Smooth muscle cell (in vitro differentiated cells): ENCODE measurements around the gene MGP. TPM values are rescaled to one million over a fixed set of nuclear protein-coding genes. Genes with fewer than 3 reads are reported as not detected.

ENCODE experiments used
- DNase-seq: peaks from one replicate; lab custom pipeline; 2025; ENCODE audit not compliant: unreplicated experiment; lab: John Stamatoyannopoulos, UW
- H2AFZ ChIP-seq: fragments of 200-600 bp; sonication (generic); 2 replicates; pipeline ENCODE4 v1.6.0; 2016; ENCODE audit warnings: antibody characterized with exemption, low read depth, mild to moderate bottlenecking
- H3F3A ChIP-seq: fragments of 200-600 bp; sonication (generic); 2 replicates; pipeline ENCODE4 v1.6.0; 2017; ENCODE audit warnings: antibody characterized with exemption, low read depth
- H3K27ac ChIP-seq: fragments of 200-600 bp; sonication (generic); 2 replicates; pipeline ENCODE4 v1.5.1; 2016; ENCODE audit warnings: low read depth, mild to moderate bottlenecking
- H3K27me3 ChIP-seq: fragments of 200-600 bp; sonication (generic); 2 replicates; pipeline ENCODE4 v1.6.1; 2016; ENCODE audit warnings: low read depth, mild to moderate bottlenecking
- H3K36me3 ChIP-seq: fragments of 200-600 bp; sonication (generic); 2 replicates; pipeline ENCODE4 v1.5.1; 2016; ENCODE audit warnings: low read depth
- H3K4me1 ChIP-seq: fragments of 200-600 bp; sonication (generic); 2 replicates; pipeline ENCODE4 v1.5.1; 2016; ENCODE audit warnings: low read depth
- H3K4me2 ChIP-seq: fragments of 200-600 bp; sonication (generic); 2 replicates; pipeline ENCODE4 v1.6.0; 2016; ENCODE audit warnings: mild to moderate bottlenecking
- H3K4me3 ChIP-seq: fragments of 200-600 bp; sonication (generic); 2 replicates; pipeline ENCODE4 v1.5.1; 2016; ENCODE audit warnings: mild to moderate bottlenecking
- H3K79me2 ChIP-seq: fragments of 200-600 bp; sonication (generic); 2 replicates; pipeline ENCODE4 v1.6.0; 2016; ENCODE audit warnings: low read depth, mild to moderate bottlenecking
- H3K9ac ChIP-seq: fragments of 200-600 bp; sonication (generic); 2 replicates; pipeline ENCODE4 v1.6.0; 2016; ENCODE audit warnings: low read depth
- H3K9me3 ChIP-seq: fragments of 200-600 bp; sonication (generic); replicated peaks from 2 replicates; pipeline ENCODE4 v1.5.1; 2016; ENCODE audit warnings: low read depth
- H4K20me1 ChIP-seq: fragments of 200-600 bp; sonication (generic); 2 replicates; pipeline ENCODE4 v1.6.0; 2016; ENCODE audit warnings: low read depth
- WGBS: methylation state at CpG from one replicate; pipeline ENCODE4 v1.1.7; 2016; ENCODE audit warnings: low lambda C conversion rate; 5-methylcytosine and 5-hydroxymethylcytosine counted together
- polyA plus RNA-seq: library from polyadenylated mRNA; unstranded; fragments of >200 nt; fragmentation: Nextera tagmentation; extraction: Ambion mirVana; gene quantifications from 2 replicates; pipeline ENCODE4 v1.2.1, GENCODE V29; 2016
- total RNA-seq: library from RNA; depleted of rRNA; stranded (reverse); fragments of >200 nt; gene quantifications from 2 replicates; pipeline ENCODE4 v1.2.3, GENCODE V29; 2014
- TF ChIP-seq, protein P1 (sequence below): fragments of 200-600 bp; sonication (generic); IDR thresholded peaks from 2 replicates; pipeline ENCODE4 v1.5.1; 2017; ENCODE audit warnings: borderline replicate concordance, mild to moderate bottlenecking, antibody characterized with exemption; ENCODE audit not compliant: insufficient read depth, poor library complexity, severe bottlenecking

MGP gene
- 173 and 176 TPM in 2 replicates for total RNA-seq
- polyA plus RNA-seq: 626 and 815 TPM in 2 replicates

DNA sequence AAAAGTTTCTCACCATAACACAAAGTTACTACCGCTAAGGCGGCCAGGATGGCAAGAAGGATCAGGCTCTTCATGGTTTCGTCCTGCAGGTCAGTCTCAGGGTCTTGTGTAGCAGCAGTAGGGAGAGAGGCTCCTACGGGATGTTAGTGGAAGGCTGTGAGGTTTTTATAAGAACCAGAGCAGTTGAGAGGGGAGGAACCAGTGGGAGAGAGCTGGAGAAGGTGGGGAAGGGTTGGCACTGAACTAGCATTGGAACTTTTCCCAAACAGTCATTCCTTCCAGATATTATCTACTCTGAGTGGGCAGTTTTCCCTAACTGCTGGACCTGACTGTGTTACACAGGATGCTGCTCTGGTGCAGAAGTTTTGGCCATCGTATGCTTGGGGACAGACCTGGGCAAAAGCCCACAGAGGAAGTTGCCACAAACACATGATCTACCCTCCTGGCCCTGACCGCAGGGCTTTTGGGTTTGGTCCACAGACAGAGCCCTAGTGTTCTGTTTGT lies at the start of gene MGP:
MGP (minus strand) TSS at position 137 of the 504 bp plus-strand sequence; CDS start at position 74, 63 bp downstream.
- Histone ChIP-seq H3K79me2 (no peaks in the 10 kb centered on the region), H3K4me2 (peak within 1 kb of the TSS; percentile 83), H3K36me3 (no peaks in the 10 kb centered on the region), H3K9ac (peak within 1 kb of the TSS; percentile 47), H3K27ac (peak within 1 kb of the TSS; percentile 70), H2AFZ (peak within 1 kb of the TSS; percentile 54), H3K4me3 (peak within 1 kb of the TSS; percentile 47), H3K9me3 (no peaks in the 10 kb centered on the region), H3F3A (peaks cover 10% of the 10 kb centered on the region), H3K4me1 (peaks cover 11% of the 10 kb centered on the region), H3K27me3 (no peaks in the 10 kb centered on the region), H4K20me1 (no peaks in the 10 kb centered on the region)
- 69% methylated on average over 6 of the region's 6 CpGs for WGBS
- TF ChIP-seq, protein P1, sequence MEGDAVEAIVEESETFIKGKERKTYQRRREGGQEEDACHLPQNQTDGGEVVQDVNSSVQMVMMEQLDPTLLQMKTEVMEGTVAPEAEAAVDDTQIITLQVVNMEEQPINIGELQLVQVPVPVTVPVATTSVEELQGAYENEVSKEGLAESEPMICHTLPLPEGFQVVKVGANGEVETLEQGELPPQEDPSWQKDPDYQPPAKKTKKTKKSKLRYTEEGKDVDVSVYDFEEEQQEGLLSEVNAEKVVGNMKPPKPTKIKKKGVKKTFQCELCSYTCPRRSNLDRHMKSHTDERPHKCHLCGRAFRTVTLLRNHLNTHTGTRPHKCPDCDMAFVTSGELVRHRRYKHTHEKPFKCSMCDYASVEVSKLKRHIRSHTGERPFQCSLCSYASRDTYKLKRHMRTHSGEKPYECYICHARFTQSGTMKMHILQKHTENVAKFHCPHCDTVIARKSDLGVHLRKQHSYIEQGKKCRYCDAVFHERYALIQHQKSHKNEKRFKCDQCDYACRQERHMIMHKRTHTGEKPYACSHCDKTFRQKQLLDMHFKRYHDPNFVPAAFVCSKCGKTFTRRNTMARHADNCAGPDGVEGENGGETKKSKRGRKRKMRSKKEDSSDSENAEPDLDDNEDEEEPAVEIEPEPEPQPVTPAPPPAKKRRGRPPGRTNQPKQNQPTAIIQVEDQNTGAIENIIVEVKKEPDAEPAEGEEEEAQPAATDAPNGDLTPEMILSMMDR: no peak
- DNase-seq: no peak

DNA sequence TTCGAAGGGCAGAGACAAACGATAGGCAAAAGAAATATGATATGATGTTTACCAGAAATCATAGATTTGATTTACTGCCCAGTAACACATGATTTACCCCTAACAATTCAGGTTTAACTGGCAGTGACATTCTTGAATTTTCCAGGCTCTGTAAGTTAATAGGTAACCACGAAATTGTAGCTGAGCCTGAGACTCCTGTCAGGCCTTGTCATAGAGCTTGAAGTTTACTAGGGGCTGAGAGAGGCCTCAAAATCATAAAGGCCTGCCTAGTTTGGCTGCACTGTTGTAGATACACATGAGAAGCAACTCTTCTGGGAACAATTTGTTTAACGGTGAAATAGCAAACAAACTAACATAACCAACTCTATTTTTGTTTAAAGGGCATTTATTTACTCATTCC lies 49.4 kb upstream of the MGP start:
- DNase-seq: no peak
- H3K9me3 ChIP-seq: no peaks in the 10 kb centered on the region
- H3K4me1 ChIP-seq: peaks cover 7% of the 10 kb centered on the region
- H3K27ac ChIP-seq: peak overlapping the region; percentile 71
- H3K9ac ChIP-seq: no peak overlapping the region
- no peaks in the 10 kb centered on the region for H3K79me2 ChIP-seq
- peak overlapping the region; percentile 2 for H3K4me2 ChIP-seq
- peaks cover 28% of the 10 kb centered on the region for H3F3A ChIP-seq
- H3K27me3 ChIP-seq: no peaks in the 10 kb centered on the region
- WGBS: 75% methylated on average over 4 of the region's 4 CpGs
- TF ChIP-seq, protein P1: no peak
- no peak overlapping the region for H3K4me3 ChIP-seq
- no peaks in the 10 kb centered on the region for H3K36me3 ChIP-seq
- no peaks in the 10 kb centered on the region for H4K20me1 ChIP-seq
- H2AFZ ChIP-seq: peak overlapping the region; percentile 57

DNA sequence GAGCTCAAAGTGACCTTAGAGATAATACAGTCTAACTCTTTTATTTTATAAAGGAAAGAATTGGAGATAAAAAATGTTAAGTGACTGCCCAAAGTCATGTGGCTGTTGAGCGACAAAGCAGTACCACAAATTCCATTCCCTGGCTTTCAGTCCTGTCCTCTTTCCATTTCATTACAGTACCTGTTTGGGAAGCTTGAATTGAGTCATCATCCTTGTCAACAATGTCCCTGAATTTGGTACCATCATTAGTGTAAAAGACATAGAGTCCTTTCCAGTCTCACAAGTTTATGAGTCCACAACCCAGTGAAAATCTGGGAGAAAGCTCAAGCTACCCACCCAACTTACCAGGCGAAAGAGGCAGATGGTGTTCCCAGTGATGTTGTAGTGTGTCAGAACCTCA lies 48.9 kb upstream of the MGP start:
- no peak overlapping the region for H3K9ac ChIP-seq
- no peaks in the 10 kb centered on the region for H3K79me2 ChIP-seq
- peak overlapping the region; percentile 71 for H3K27ac ChIP-seq
- no peaks in the 10 kb centered on the region for H3K36me3 ChIP-seq
- H2AFZ ChIP-seq: no peak overlapping the region
- no peak overlapping the region for H3K4me3 ChIP-seq
- peaks cover 11% of the 10 kb centered on the region for H3K4me1 ChIP-seq
- 81% methylated on average over 2 of the region's 2 CpGs for WGBS
- no peak for DNase-seq
- H3K27me3 ChIP-seq: no peaks in the 10 kb centered on the region
- no peaks in the 10 kb centered on the region for H4K20me1 ChIP-seq
- TF ChIP-seq, protein P1: no peak
- peaks cover 28% of the 10 kb centered on the region for H3F3A ChIP-seq
- no peak overlapping the region for H3K4me2 ChIP-seq
- no peaks in the 10 kb centered on the region for H3K9me3 ChIP-seq

DNA sequence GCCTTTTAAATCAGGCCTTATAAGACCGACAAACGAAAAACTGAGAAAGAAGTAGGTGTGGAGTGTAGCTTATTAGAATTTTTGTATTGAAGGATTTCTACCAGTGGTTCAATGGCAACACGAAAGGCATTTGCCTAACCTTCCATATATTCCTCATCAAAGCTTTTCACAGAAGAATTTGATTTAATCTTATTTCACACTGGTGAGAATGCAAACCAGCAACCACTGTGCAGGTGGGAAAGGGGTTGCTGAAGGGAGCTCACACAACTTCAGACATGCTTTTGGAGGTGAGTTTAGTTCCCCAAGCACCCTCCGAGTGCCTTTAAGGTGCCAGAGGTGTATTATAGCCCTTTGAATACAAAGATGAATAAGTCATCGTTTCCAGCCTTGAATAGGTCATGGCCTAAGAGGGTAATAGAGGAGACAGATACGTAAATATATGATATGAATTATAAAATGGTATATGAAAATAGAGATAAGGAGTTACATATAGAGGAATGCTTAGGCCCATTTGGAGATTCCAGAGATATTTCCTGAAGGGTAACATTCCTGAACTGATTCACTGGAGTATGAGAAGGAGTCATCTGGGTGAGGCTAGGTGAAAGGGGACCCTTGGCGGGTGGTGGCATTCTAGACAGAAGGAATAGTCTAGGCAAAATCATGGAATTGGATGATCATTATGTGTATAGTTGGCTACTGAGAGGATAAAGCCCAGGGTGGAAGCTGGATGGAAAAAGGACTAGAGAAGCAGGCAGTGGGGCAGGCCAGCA lies 46.3 kb upstream of the MGP start:
- H3K4me1 ChIP-seq: peaks cover 23% of the 10 kb centered on the region
- no peaks in the 10 kb centered on the region for H3K9me3 ChIP-seq
- H3K27ac ChIP-seq: peak overlapping the region; percentile 81
- H3K4me3 ChIP-seq: no peak overlapping the region
- H3K79me2 ChIP-seq: no peaks in the 10 kb centered on the region
- 89% methylated on average over 7 of the region's 7 CpGs for WGBS
- DNase-seq: no peak
- H3K36me3 ChIP-seq: no peaks in the 10 kb centered on the region
- no peaks in the 10 kb centered on the region for H4K20me1 ChIP-seq
- no peaks in the 10 kb centered on the region for H3K27me3 ChIP-seq
- H3K9ac ChIP-seq: no peak overlapping the region
- TF ChIP-seq, protein P1: no peak
- no peak overlapping the region for H3K4me2 ChIP-seq
- peaks cover 19% of the 10 kb centered on the region for H3F3A ChIP-seq
- peak overlapping the region; percentile 81 for H2AFZ ChIP-seq
